ENCODE data around the gene ADH7. TPM values are rescaled to one million over a fixed set of nuclear protein-coding genes. Genes with fewer than 3 reads are reported as not detected.

Gene ADH7
- total and polyA plus RNA-seq, 2 experiments from 2014 or later: not detected

GRCh38 chr4:99447079-99447478 is 11.9 kb upstream of the ADH7 start:
- ATAC-seq (peak; percentile 82), DNase-seq (ENCODE audit: low spot score) (peak; percentile 45)
- Histone ChIP-seq H3K9me2 (ENCODE audit: insufficient read depth) (no peaks in the 10 kb centered on the region; the same call in 1 of the 2 replicates), H3F3A (replicated peaks; ENCODE audit: low read depth) (no peaks in the 10 kb centered on the region), H3K4me2 (no peak overlapping the region), H3K4me3 (no peak overlapping the region), H3K4me1 (ENCODE audit: insufficient read depth) (peaks cover 7% of the 10 kb centered on the region; the same call in 1 of the 2 replicates), H4K20me1 (replicated peaks; ENCODE audit: insufficient read depth) (no peaks in the 10 kb centered on the region), H3K27ac (ENCODE audit: low read depth) (no peak overlapping the region), H3K27me3 (ENCODE audit: insufficient read depth) (no peaks in the 10 kb centered on the region), H2AFZ (peak overlapping the region; percentile 3; the same call in 1 of the 2 replicates), H3K36me3 (ENCODE audit: insufficient read depth) (no peaks in the 10 kb centered on the region), H3K79me2 (replicated peaks; ENCODE audit: insufficient read depth) (no peaks in the 10 kb centered on the region)
- Mint-ChIP-seq H3K27me3 (ENCODE audit: insufficient read depth, low read depth, poor library complexity) (no peaks in the 10 kb centered on the region), H3K9me3 (peaks cover 8% of the 10 kb centered on the region; the same call in 2 of the 3 replicates), H3K36me3 (ENCODE audit: low read depth) (peaks cover 8% of the 10 kb centered on the region; the same call in 2 of the 3 replicates), H3K4me1 (peaks cover 15% of the 10 kb centered on the region), H3K4me3 (no peak overlapping the region), H3K27ac (peak overlapping the region; percentile 95)
- no peak for TF ChIP-seq ZNF114 (CRISPR knock-in tag; IDR thresholded peaks at IDR 0.05)
- TF ChIP-seq ZNF462 (CRISPR knock-in tag; IDR thresholded peaks at IDR 0.05): peak; percentile 84; the same call in 1 of the 2 replicates

GRCh38 chr4:99438405-99438780 is 3.3 kb upstream of the ADH7 start:
- no peak for DNase-seq (ENCODE audit: low spot score)
- no peak overlapping the region for H2AFZ ChIP-seq
- H3K4me1 Mint-ChIP-seq: no peaks in the 10 kb centered on the region
- H3K36me3 ChIP-seq (ENCODE audit: insufficient read depth): no peaks in the 10 kb centered on the region
- no peaks in the 10 kb centered on the region for H3K27me3 ChIP-seq (ENCODE audit: insufficient read depth)
- no peaks in the 10 kb centered on the region for H4K20me1 ChIP-seq (replicated peaks; ENCODE audit: insufficient read depth)
- H3K27ac Mint-ChIP-seq: no peak overlapping the region
- H3K9me2 ChIP-seq (ENCODE audit: insufficient read depth): no peaks in the 10 kb centered on the region
- no peaks in the 10 kb centered on the region for H3K9me3 Mint-ChIP-seq
- no peak overlapping the region for H3K4me2 ChIP-seq
- no peak overlapping the region for H3K4me3 Mint-ChIP-seq
- H3K4me1 ChIP-seq (ENCODE audit: insufficient read depth): no peaks in the 10 kb centered on the region
- no peaks in the 10 kb centered on the region for H3K27me3 Mint-ChIP-seq (ENCODE audit: insufficient read depth, low read depth, poor library complexity)
- ATAC-seq: no peak
- H3F3A ChIP-seq (replicated peaks; ENCODE audit: low read depth): no peaks in the 10 kb centered on the region
- no peaks in the 10 kb centered on the region for H3K36me3 Mint-ChIP-seq (ENCODE audit: low read depth)
- no peak overlapping the region for H3K4me3 ChIP-seq
- no peak overlapping the region for H3K27ac ChIP-seq (ENCODE audit: low read depth)
- no peaks in the 10 kb centered on the region for H3K79me2 ChIP-seq (replicated peaks; ENCODE audit: insufficient read depth)
- TF ChIP-seq EZH2phosphoT487 (IDR thresholded peaks at IDR 0.05; ENCODE audit: unreplicated experiment): no peak
- TF ChIP-seq CTCF (conservative IDR thresholded peaks at IDR 0.05; ENCODE audit: low read depth in 2 of 2): no peak
- TF ChIP-seq POLR2AphosphoS5 (IDR thresholded peaks at IDR 0.05; ENCODE audit: low read depth): no peak
- no peak for TF ChIP-seq CREB1 (CRISPR knock-in tag; IDR thresholded peaks at IDR 0.05; ENCODE audit: low read depth)
- no peak for TF ChIP-seq JUNB (IDR thresholded peaks at IDR 0.05; ENCODE audit: unreplicated experiment)
- TF ChIP-seq ETS1 (IDR thresholded peaks at IDR 0.05): no peak
- TF ChIP-seq NANOG (IDR thresholded peaks at IDR 0.05; ENCODE audit: borderline replicate concordance): no peak
- TF ChIP-seq ZNF331 (CRISPR knock-in tag; IDR thresholded peaks at IDR 0.05; ENCODE audit: low read depth): no peak
- no peak for TF ChIP-seq STAT1 (IDR thresholded peaks at IDR 0.05; ENCODE audit: unreplicated experiment)
- TF ChIP-seq ZNF114 (CRISPR knock-in tag; IDR thresholded peaks at IDR 0.05): no peak
